H9 (cell line): ENCODE data around the gene SOS1. TPM values are rescaled to one million over a fixed set of nuclear protein-coding genes. Genes with fewer than 3 reads are reported as not detected.

Source experiments
- DNase-seq: peaks from one replicate; pipeline ENCODE4 v3.0.0-alpha.2; 2017
- H2AFZ ChIP-seq: one replicate; pipeline ENCODE4 v1.6.1; 2013; ENCODE audit warnings: mild to moderate bottlenecking, low read length, control low read depth, moderate library complexity
- H2AK5ac ChIP-seq: 2 replicates; pipeline ENCODE4 v1.6.1; 2013; ENCODE audit warnings: low read length, control low read depth, mixed read lengths; ENCODE audit not compliant: insufficient read length
- H2BK120ac ChIP-seq: one replicate; pipeline ENCODE4 v1.6.1; 2013; ENCODE audit warnings: low read depth, mild to moderate bottlenecking, low read length, control low read depth, inconsistent platforms; ENCODE audit not compliant: poor library complexity, severe bottlenecking
- H2BK12ac ChIP-seq: 2 replicates; pipeline ENCODE4 v1.6.1; 2013; ENCODE audit warnings: low read length, control low read depth, mixed read lengths, low read depth; ENCODE audit not compliant: insufficient read length
- H2BK15ac ChIP-seq: 2 replicates; pipeline ENCODE4 v1.6.1; 2013; ENCODE audit warnings: low read depth, low read length, control low read depth
- H2BK20ac ChIP-seq: one replicate; pipeline ENCODE4 v1.6.1; 2013; ENCODE audit warnings: low read depth, mild to moderate bottlenecking, low read length, control low read depth, inconsistent platforms; ENCODE audit not compliant: poor library complexity, severe bottlenecking
- H2BK5ac ChIP-seq: 2 replicates; pipeline ENCODE4 v1.6.1; 2013; ENCODE audit warnings: low read length, control low read depth, mixed read lengths; ENCODE audit not compliant: insufficient read length
- H3K14ac ChIP-seq: 2 replicates; pipeline ENCODE4 v1.6.1; 2013; ENCODE audit warnings: low read length, control low read depth; ENCODE audit not compliant: insufficient read depth
- H3K18ac ChIP-seq: 2 replicates; pipeline ENCODE4 v1.6.1; 2013; ENCODE audit warnings: low read depth, mild to moderate bottlenecking, mixed read lengths, low read length, control low read depth; ENCODE audit not compliant: insufficient read length
- H3K23ac ChIP-seq: 2 replicates; pipeline ENCODE4 v1.6.1; 2013; ENCODE audit warnings: low read length, control low read depth, mixed read lengths, low read depth; ENCODE audit not compliant: insufficient read length
- H3K23me2 ChIP-seq: 2 replicates; pipeline ENCODE4 v1.6.1; 2013; ENCODE audit warnings: low read depth, mild to moderate bottlenecking, mixed read lengths, low read length, control low read depth; ENCODE audit not compliant: insufficient read length, poor library complexity, severe bottlenecking
- H3K27ac ChIP-seq: 2 replicates; pipeline ENCODE4 v1.5.1; 2013; ENCODE audit warnings: low read length, control low read depth, mixed read lengths, low read depth; ENCODE audit not compliant: insufficient read length
- H3K27me3 ChIP-seq: 2 replicates; pipeline ENCODE4 v1.6.1; 2013; ENCODE audit warnings: low read length, control low read depth, inconsistent platforms; ENCODE audit not compliant: insufficient read depth
- H3K4ac ChIP-seq: 2 replicates; pipeline ENCODE4 v1.6.1; 2013; ENCODE audit warnings: low read depth, mild to moderate bottlenecking, control low read depth, inconsistent platforms, low read length, moderate library complexity
- H3K4me1 ChIP-seq: 2 replicates; pipeline ENCODE4 v1.6.1; 2013; ENCODE audit warnings: low read length, control low read depth, inconsistent platforms; ENCODE audit not compliant: insufficient read depth
- H3K4me2 ChIP-seq: 2 replicates; pipeline ENCODE4 v1.6.1; 2013; ENCODE audit warnings: low read length, control low read depth, mixed read lengths; ENCODE audit not compliant: insufficient read length, insufficient read depth
- H3K56ac ChIP-seq: 2 replicates; pipeline ENCODE4 v1.6.1; 2013; ENCODE audit warnings: low read depth, mild to moderate bottlenecking, mixed read lengths, low read length, control low read depth; ENCODE audit not compliant: insufficient read length
- H3K79me1 ChIP-seq: 2 replicates; pipeline ENCODE4 v1.6.1; 2013; ENCODE audit warnings: low read depth, mild to moderate bottlenecking, moderate library complexity, low read length, control low read depth, inconsistent platforms; ENCODE audit not compliant: insufficient read depth, poor library complexity, severe bottlenecking
- H3K79me2 ChIP-seq: 2 replicates; pipeline ENCODE4 v1.6.1; 2013; ENCODE audit warnings: low read length, control low read depth, inconsistent platforms; ENCODE audit not compliant: insufficient read depth
- H3K9ac ChIP-seq: 2 replicates; pipeline ENCODE4 v1.6.1; 2013; ENCODE audit warnings: low read length, control low read depth, mixed read lengths; ENCODE audit not compliant: insufficient read length; ENCODE audit errors: extremely low read depth
- H3K9me3 ChIP-seq: one replicate; pipeline ENCODE4 v1.6.1; 2013; ENCODE audit warnings: low read depth, low read length, inconsistent platforms; ENCODE audit not compliant: control insufficient read depth
- H3T11ph ChIP-seq: one replicate; pipeline ENCODE4 v1.6.1; 2013; ENCODE audit warnings: mild to moderate bottlenecking, low read length, control low read depth, inconsistent platforms
- H4K20me1 ChIP-seq: one replicate; pipeline ENCODE4 v1.6.1; 2013; ENCODE audit not compliant: control insufficient read depth, insufficient read length, insufficient read depth
- H4K5ac ChIP-seq: 2 replicates; pipeline ENCODE4 v1.6.1; 2013; ENCODE audit warnings: low read depth, mild to moderate bottlenecking, mixed read lengths, low read length, control low read depth; ENCODE audit not compliant: insufficient read length
- H4K8ac ChIP-seq: replicated peaks from 2 replicates; pipeline ENCODE4 v1.6.1; 2013; ENCODE audit warnings: low read length, control low read depth, mixed read lengths, low read depth; ENCODE audit not compliant: insufficient read length
- H4K91ac ChIP-seq: 2 replicates; pipeline ENCODE4 v1.6.1; 2013; ENCODE audit warnings: low read depth, mild to moderate bottlenecking, moderate library complexity, mixed read lengths, low read length, control low read depth; ENCODE audit not compliant: insufficient read length
- H3K27ac Mint-ChIP-seq, 3 experiments: 2 replicates in 2 of 3; 3 replicates in 1 of 3; pipeline ENCODE4 v1.8.0; 2020 to 2021; ENCODE audit warnings: mixed read lengths in 3 of 3, mild to moderate bottlenecking in 1 of 3, moderate library complexity in 1 of 3
- H3K27me3 Mint-ChIP-seq: 2 replicates; pipeline ENCODE4 v1.8.0; 2021; ENCODE audit warnings: low read depth, mild to moderate bottlenecking, moderate library complexity, mixed read lengths
- H3K36me3 Mint-ChIP-seq, 3 experiments: 2 replicates in 2 of 3; 3 replicates in 1 of 3; pipeline ENCODE4 v1.8.0; 2020 to 2021; ENCODE audit warnings: low read depth in 3 of 3, mixed read lengths in 3 of 3; ENCODE audit not compliant: insufficient read depth in 1 of 3
- H3K4me1 Mint-ChIP-seq, 2 experiments: 2 replicates each; pipeline ENCODE4 v1.8.0; 2020; ENCODE audit warnings: mixed read lengths in 2 of 2
- H3K4me3 Mint-ChIP-seq, 2 experiments: 2 replicates in 1 of 2; 3 replicates in 1 of 2; pipeline ENCODE4 v1.8.0; 2020 to 2021; ENCODE audit warnings: mild to moderate bottlenecking in 2 of 2, mixed read lengths in 2 of 2, moderate library complexity in 1 of 2
- H3K9me3 Mint-ChIP-seq, 2 experiments: 2 replicates in 1 of 2; 3 replicates in 1 of 2; pipeline ENCODE4 v1.8.0; 2020; ENCODE audit warnings: mild to moderate bottlenecking in 2 of 2, mixed read lengths in 2 of 2, moderate library complexity in 1 of 2
- CTCF ChIP-seq: fragments of 200-600 bp; sonication (generic); conservative IDR thresholded peaks from 3 replicates; pipeline ENCODE4 v1.8.0; 2021; ENCODE audit warnings: antibody characterized with exemption, mild to moderate bottlenecking
- WGBS: extraction: QIAGEN DNeasy Blood & Tissue Kit; methylation state at CpG from one replicate; pipeline ENCODE4 v1.1.7; 2013; ENCODE audit warnings: missing lambda C conversion rate, low lambda C conversion rate, mixed read lengths; ENCODE audit not compliant: insufficient read length; ENCODE audit errors: extremely low coverage; 5-methylcytosine and 5-hydroxymethylcytosine counted together
- total RNA-seq: library from RNA; stranded (reverse); gene quantifications from 2 replicates; pipeline ENCODE4 v1.2.1, GENCODE V29; 2021

The SOS1 gene
- total RNA-seq, 1 experiment from 2014 or later = 35.8 TPM

GRCh38 chr2:39127973-39128372, 7.1 kb upstream of the SOS1 start:
- Histone ChIP-seq H3K23ac (no peak overlapping the region), H4K91ac (no peak overlapping the region), H2BK5ac (no peak overlapping the region), H3K23me2 (peaks cover 6% of the 10 kb centered on the region), H3K27ac (no peak overlapping the region), H3K56ac (no peak overlapping the region), H2BK120ac (no peak overlapping the region), H2AFZ (no peak overlapping the region), H2BK15ac (no peak overlapping the region), H4K5ac (no peak overlapping the region), H3K14ac (no peak overlapping the region), H2BK20ac (no peak overlapping the region), H3K4me2 (no peak overlapping the region), H3K9me3 (no peaks in the 10 kb centered on the region), H2AK5ac (no peak overlapping the region), H3K79me2 (no peaks in the 10 kb centered on the region), H3K4me1 (no peaks in the 10 kb centered on the region), H3K4ac (no peak overlapping the region), H4K8ac (no peak overlapping the region), H3K27me3 (no peaks in the 10 kb centered on the region), H3K18ac (no peak overlapping the region), H2BK12ac (no peak overlapping the region), H4K20me1 (no peaks in the 10 kb centered on the region), H3K9ac (no peak overlapping the region), H3K79me1 (no peaks in the 10 kb centered on the region), H3T11ph (no peak overlapping the region)
- Mint-ChIP-seq H3K4me3 (no peak overlapping the region), H3K36me3 (no peaks in the 10 kb centered on the region; a peak in 1 of 7 replicates), H3K4me1 (peaks cover 12 to 16% of the 10 kb centered on the region in 2 experiments), H3K9me3 (no peaks in the 10 kb centered on the region), H3K27ac (no peak overlapping the region), H3K27me3 (no peaks in the 10 kb centered on the region)
- TF ChIP-seq CTCF = no peak
- WGBS = no CpG with 5 or more reads among the region's 1 CpG
- DNase-seq = no peak
